SK-N-DZ (cell line): ENCODE data around the gene ARID3B. TPM values are rescaled to one million over a fixed set of nuclear protein-coding genes. Genes with fewer than 3 reads are reported as not detected.
"Not testable (repeated sequence)": the region's sequence is repeated elsewhere in the genome, so short reads cannot be mapped to it uniquely, and the experiment has no call there.

ENCODE experiments used
- DNase-seq: peaks from one replicate; pipeline ENCODE4 v3.0.0-alpha.2; 2015; ENCODE audit warnings: low spot score
- polyA plus RNA-seq, 2 experiments: library from polyadenylated mRNA; depleted of rRNA; stranded (reverse); fragments of >200 nt; gene quantifications; 2 replicates each; pipeline ENCODE4 v1.2.3, GENCODE V29; 2014

ARID3B gene, protein sequence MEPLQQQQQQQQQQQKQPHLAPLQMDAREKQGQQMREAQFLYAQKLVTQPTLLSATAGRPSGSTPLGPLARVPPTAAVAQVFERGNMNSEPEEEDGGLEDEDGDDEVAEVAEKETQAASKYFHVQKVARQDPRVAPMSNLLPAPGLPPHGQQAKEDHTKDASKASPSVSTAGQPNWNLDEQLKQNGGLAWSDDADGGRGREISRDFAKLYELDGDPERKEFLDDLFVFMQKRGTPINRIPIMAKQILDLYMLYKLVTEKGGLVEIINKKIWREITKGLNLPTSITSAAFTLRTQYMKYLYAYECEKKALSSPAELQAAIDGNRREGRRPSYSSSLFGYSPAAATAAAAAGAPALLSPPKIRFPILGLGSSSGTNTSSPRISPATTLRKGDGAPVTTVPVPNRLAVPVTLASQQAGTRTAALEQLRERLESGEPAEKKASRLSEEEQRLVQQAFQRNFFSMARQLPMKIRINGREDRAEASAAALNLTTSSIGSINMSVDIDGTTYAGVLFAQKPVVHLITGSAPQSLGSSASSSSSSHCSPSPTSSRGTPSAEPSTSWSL
- polyA plus RNA-seq (2014; cell fraction: cytosol; rRNA removed), result 23.8 and 25.0 TPM in 2 replicates
- polyA plus RNA-seq (2014; cell fraction: nucleus; rRNA removed), result 18.9 and 43.5 TPM in 2 replicates

DNA sequence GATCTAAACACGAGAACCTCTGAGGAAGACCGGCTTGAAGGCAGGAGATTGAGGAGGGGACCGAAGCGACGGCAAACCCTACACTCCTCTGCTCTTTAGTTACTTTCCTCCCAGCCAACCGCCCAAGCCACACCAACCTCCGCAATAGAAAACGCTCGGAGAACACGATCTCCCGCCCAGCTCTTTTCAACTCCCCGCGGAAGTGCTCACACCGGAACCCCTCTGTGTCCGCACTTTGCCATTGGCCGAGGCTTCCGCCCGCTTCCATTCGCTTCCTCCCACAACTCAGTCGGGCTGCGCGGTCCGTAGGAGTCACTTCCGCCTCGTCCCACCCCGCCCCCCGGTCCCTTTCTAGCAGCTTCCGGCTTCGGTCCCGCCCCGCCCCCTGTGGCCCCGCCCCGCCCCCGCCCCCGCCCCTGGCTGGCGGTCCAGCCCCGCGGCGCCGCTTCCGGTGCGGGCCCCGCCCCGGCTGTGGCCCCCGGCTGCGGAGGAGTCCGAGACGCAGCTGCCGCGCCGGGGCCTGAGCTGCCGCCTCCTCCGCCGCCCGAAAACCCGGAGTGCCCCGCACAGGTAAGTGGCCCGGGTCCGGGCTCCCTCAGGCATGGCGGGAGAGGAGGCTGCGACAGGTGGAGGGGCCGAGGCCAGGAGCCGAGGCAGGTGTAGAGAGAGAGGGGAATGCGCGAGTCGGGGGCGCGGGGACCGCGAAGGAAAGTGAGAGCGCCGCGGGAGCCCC, at the start of gene ARID3B:
ARID3B (plus strand) TSS at position 460 of the 733 bp plus-strand sequence. CDS start 2,717 bp downstream, outside the sequence.
- peak; percentile 97 for DNase-seq

DNA sequence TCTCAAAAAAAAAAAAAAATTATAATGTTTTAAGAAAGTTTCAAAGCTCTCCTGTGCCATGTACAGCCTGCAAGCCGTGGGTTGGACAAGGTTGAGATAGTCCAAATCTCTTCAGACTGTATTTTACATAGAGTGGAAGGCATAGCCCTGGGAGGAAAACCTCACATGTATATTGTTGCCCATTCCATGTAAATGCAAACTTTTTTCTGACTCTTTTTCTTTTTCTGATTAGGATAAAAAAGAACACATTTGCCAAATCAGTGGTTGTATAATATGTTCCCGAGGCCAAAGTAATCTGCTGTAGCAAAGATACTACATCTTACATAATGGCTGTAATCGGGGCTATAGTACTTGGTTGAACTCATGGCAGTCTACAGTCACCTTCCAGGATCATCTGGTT, 44.4 kb upstream of the ARID3B start:
- DNase-seq, result no peak

DNA sequence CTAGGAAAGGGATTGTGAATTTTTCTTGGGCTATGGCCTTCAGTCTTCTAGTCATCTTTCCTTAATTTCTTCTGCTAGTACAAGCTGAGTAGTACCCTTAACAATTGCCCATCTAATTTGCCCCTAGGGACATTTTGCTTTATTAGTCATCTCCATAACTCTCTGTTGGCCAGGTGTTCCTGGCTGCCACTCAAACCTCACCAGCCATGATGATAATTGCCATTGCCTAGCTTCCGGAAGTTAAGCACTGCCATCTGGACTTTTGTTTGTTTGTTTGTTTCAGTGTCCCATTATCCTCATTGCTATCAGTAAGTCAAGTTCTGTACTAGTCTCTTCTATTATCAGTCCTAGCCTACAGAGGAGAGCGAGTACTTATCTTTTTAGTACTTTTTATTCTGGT, 43.4 kb upstream of the ARID3B start:
- DNase-seq, result no peak

DNA sequence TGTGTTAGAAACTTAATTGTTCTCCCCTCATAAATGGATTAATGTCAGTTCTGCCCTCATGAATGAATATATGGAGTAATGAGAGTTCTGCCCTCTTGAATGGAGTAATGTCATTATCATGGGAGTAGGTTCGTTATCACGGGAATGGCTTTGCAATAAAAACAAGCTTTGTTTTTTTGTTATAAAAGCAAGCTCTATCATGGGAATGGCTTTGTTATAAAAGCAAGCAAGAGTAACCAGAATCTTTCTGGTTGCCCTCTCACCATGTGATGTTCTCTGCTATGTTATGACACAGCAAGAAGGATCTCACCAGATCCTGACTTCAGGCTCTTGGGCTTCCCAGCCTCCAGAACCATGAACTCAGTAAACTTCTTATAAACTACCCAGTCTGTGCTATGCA, 41.7 kb upstream of the ARID3B start:
- no peak for DNase-seq

DNA sequence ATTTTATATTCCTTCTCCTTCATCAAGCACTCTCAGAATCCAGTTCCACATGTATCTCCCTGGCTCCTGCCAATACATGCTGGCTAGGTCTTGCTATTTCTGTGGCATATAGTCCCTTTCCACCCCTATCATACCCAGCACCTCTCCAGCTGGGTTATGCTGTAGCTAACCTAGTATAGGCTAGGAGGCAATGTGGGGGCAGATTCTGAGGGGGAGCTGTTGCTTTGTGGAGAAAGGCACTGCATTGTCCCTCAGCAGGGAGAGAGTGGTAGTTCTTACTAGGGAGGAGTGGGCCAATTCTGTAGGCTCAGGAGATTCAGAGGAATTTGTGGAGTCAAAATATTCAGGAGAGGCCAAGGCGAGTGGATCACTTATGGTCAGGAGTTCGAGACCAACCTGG, 40.6 kb upstream of the ARID3B start:
- no peak for DNase-seq

DNA sequence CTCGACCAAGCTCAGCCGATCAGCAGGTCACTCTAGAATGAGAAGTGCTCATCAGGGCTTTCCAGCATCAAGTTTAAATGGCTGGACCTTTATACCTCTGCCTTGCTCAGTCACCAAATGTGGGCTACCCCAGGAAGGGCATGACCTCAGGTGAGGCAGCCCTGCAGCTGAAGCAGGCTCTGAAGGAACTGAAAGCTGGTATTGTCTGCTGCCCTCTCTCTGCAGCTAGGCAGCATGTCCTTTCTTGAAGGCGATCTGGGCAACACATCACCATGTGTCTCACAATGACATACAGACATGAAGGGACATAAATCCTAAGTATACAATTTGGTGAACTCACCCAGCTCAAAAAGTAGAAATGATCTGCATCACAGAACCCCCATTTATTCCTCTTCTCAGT, 38.7 kb upstream of the ARID3B start:
- DNase-seq, result no peak

DNA sequence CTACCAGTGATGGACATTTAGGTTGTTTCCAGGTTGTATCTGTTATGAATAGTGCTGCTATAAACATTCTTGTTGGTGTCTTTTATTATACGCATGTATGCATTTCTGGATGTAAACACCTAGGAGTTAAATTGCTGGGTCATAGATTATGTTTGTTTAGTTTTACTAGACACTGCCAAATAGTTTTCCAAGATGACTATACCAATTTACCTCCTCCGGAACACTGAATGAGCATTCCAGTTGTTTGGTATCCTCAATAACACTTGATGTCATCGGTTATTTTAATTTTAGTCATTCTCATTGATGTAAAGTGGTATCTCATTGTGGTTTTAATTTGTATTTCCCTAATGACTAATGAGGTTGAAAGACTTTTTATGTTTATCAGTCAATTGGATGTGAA, 36.6 kb upstream of the ARID3B start:
- no peak for DNase-seq

DNA sequence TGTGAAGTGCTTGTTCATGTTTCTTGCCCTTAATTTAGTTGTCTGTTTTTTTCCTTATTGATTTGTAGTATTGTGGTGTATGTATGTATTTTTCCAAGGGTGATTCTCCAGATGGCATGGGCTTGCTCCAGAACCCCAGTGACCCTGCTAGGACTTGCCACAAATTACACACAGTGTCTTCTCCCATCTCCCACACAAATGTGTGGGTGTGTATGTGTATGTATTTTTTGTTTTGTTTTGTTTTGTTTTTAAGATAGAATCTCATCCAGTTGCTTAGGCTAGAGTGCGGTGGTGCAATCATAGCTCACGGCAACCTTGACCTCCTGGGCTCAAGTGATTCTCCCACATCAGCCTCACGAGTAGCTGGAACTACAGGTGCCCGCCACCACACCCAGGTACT, 36.2 kb upstream of the ARID3B start:
- DNase-seq, result no peak

DNA sequence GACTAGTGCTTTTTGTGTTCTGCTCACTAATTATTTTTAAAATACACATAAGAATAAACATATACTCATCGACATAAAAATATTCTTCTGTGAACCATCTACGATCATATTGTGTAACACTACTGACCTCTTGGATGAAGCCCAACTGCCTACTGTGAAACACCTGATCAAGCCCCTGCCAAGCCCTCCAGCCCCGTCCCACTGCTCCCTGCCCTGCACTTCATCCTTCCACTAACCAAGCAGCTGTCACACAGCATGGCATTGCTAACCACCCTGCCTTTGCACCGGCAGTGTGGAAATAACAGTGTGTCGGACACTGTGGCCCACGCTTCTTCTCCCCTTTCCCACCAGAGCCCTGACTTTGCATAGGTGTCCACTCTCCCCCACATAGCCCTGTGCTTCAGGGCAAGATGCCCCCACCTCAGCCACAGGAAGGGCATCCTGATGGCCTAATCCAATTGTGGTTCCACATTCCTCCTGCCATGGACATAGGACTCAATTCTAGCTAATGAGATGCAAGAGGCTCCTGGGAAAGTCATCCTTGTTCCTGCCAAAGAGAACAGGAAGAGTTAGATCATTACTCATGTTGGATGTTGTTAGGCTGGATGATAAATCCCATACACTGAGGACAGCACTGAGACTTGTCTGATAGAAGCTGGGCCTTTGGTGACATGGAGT, 35.0 kb upstream of the ARID3B start:
- no peak for DNase-seq

DNA sequence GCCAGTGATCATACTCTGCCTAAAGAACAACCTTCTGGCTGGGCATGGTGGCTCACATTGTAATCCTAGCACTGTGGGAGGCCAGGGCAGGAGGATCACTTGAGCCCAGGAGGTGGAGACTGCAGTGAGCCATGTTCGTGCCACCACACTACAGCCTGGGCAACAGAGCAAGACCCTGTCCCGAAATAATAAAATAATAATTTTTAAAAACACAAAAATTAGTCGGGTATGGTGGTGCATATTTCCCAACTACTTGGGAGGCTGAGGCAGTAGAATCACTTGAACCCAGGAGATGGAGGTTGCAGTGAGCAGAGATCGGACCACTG, 34.5 kb upstream of the ARID3B start:
- no peak for DNase-seq

DNA sequence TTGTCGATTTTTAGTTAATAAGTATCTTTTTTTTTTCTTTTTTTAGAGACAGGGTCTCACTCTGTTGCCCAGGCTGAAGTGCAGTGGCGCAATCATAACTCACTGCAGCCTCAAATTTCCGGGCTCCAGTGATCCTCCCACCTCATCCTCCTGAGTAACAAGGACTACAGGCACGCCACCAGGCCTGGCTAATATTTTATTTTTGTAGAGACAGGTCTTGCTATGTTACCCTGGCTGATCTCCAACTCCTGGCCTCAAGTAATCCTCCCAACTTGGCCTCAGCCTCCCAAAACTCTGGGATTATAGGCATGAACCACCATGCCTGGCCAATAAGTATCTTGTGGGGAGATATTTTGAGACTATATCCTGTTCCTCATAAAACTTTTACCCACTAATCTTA, 29.4 kb upstream of the ARID3B start:
- DNase-seq, result no peak

DNA sequence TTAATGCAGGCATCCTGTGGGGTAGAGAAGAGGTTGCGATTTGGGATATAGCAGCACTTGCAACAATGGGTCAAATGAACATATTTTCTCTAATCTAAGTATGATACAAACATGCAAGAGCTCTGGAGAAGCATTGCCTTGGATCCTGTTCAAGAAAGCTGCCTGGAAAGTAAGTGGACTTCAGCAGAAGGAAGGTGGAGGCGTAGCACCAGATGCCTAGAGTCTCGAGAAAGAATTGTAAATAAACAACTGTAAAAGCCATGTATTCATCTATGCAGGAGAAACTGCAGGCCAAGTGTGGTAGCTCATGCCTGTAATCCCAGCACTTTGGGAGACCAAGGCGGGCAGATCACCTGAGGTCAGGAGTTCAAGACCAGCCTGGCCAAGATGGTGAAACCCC, 27.0 kb upstream of the ARID3B start:
- not testable (repeated sequence) for DNase-seq

DNA sequence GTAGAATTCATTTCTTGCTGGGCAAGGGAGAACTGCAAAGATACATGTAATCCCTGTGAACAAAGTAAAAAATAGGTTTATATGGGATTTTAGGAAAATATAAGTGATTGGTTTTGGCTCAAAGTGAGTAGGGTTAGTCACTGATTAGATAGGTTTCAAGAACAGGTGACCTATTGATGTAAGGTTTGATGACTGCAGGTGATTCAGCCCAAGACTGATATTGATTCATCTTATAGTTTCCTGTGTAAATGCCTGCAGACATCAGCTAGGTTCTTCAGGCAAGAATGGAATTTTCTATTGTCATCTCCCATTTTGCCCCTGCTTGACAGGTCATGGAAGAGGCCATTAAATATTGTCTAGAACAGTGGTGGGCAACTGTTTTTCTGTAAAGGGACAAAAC, 23.9 kb upstream of the ARID3B start:
- no peak for DNase-seq

DNA sequence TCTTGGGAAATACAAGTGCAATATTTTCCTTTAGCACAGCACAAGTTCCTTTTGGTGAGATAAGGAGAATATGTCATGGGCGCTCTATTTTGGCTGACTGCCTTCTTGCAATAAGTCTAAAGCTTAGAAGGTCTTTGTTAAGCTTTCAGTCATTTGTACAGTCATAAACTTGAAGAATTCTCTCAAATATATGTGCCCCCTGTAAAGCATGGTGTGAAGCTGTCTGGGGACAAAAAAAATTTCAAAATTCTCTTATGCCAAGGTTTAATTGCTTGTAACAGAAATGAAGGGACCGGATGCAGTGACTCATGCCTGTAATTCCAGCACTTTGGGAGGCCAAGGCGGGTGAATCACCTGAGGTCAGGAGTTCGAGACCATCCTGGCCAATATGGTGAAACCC, 21.7 kb upstream of the ARID3B start:
- DNase-seq, result no peak

DNA sequence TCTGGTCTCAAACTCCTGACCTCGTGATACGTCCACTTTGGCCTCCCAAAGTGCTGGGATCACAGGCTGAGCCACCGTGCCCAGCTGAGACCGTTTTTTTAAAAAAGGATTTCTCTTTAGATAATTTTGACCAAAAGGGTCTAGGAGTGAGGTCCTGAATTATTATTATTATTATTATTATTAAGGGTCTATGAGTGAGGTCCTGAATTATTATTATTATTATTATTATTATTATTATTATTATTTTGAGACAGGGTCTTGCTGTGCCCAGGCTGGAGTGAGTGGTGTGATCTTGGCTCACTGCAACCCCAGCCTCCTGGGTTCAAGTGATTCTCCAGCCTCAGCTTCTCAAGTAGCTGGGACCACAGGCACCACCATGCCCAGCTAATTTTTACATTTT, 20.6 kb upstream of the ARID3B start:
- DNase-seq, result no peak

DNA sequence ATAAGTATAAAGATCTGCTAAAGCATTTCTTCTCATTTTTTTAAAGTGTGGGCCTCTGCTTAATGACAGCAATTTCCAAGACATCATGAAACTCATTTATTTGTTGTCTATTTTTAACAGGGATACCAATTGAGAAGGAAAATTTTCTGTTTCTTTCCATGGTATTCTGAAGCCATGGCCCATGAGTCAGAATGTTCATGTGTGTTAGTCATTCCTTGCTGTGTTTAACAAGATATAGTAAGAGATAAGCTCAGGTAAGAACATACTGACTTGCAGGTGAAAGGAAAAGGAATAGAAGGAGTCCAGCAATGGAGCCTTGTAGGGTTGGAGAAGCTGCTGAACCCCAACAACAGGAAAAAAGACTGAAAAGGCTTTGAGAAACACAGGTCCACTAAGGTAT, 17.0 kb upstream of the ARID3B start:
- DNase-seq, result no peak

DNA sequence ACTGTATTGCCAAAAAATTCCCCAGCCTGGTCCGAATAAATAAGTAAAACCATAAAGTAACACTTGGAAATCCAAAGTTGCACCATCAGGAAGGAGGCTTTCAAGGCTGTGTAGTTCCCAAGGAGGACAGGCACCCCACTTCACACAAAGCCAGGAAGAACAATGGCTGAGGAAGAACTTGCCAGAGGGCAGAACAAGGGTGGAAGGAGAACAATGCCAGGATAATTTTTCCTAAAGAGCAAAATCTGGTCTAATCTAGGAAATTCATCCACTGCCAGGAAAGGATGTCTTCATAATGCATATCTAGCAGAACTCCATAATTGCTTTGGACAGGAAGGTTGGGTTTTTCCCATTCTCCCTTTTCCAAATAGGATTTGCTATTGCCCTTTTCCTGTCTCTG, 15.7 kb upstream of the ARID3B start:
- no peak for DNase-seq

DNA sequence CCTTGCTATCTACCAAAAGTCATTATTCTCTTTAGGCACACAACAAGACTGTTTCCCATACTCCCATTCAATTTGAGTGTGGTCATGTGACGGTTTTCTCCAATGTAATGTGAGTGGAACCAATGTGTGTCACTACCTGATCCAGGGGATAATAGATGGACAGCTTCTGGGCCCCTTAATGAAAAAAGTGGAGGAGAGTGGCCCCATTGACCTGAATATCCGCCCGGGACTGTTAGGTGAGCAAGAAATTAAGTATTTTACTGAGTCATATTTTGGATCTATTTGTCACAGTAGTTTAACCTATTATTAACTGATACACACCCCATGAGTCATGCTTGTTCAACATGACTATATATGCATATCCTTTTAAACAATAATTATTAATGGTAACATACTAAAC, 15.1 kb upstream of the ARID3B start:
- no peak for DNase-seq

DNA sequence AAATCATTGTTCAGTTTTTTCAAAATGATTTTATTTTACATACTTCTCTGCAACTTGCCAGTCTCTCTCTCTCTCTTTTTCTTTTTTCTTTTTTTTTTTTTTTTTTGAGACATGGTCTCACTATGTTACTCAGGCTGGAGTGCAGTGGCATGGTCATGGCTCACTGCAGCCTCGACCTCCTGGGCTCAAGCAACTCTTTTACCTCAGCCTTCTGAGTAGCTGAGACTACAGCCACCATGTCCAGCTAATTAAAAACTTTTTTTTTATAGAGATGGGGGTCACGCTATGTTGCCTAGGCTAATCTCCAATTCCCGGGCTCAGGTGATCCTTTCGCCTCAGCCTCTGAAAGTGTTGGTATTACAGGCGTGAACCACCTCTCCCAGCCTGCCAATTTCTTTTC, 12.1 kb upstream of the ARID3B start:
- no peak for DNase-seq

DNA sequence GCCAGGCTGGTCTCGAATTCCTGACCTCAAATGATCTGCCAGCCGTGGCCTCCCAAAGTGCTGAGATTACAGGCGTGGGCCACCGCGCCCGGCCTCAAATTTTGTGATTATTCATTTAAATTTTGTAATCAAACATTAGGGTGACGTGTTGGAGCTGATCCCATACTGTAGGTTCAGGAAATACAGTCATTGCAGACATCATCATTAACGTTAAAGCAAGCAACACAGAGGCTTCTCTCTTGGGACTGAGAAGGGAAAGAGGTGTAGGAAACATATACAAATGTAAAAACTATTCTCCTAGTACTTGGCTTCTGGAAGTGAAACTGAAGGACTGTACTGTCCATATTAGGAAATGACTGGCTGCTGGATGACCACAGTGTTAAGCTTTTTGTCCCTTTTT, 11.1 kb upstream of the ARID3B start:
- DNase-seq, result no peak

DNA sequence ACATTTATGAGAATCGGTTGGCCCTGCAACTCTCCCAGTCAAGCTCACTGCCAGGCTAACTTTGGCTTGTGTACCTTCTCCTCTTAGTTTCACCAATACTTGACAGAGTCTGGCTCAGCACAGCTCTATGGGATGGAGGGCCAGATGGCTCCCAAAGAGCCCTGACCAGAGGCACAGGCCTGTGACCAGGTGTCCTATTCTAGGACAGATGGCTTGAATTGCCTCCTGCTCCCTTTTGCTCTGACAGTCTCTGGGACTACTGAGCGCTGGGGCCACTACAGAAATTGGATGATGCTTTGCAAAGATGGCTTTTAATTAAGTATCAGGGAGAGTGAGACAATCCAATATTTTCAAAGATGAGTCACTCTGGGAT, 10.3 kb upstream of the ARID3B start:
- DNase-seq, result peak; percentile 21

DNA sequence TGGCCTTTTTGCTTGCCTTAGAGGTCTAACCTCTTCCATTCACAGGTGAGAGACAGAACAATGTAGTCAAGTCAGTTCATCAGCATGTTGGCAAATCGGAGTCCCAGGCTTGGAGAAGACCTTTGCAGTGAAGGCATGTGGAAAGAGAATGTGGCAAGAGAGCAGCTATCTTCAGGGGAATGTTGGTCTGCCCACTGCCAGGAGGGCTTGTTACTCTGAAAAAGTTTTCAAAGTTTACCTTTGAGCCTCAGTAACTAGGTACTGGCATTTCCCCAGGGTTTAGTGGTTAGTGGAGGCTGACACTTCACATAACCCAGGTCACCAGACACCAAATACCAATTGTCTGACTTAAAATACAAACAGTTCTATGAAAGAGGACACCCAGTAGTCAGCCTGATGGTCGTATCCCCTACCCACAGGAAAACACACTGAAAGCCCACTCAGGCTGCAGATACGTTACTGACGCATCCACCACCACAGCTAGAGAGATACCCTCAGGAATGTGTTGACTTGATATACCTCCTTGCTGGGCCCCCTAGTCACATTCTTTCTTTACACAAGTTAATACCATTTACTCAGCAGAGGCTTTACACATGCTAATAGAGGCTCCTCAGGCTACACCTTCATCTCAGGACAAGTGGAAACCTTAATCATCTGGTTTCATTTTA, 9.7 kb upstream of the ARID3B start:
- DNase-seq, result no peak
